Thoracic aorta endothelial cell (primary cell): ENCODE data around the gene SUV39H2. TPM values are rescaled to one million over a fixed set of nuclear protein-coding genes. Genes with fewer than 3 reads are reported as not detected.

Experiments
- total RNA-seq: library from RNA; depleted of rRNA; stranded (reverse); fragments of >200 nt; gene quantifications from 2 replicates; pipeline ENCODE4 v1.2.3, GENCODE V29; 2012

SUV39H2 gene, protein sequence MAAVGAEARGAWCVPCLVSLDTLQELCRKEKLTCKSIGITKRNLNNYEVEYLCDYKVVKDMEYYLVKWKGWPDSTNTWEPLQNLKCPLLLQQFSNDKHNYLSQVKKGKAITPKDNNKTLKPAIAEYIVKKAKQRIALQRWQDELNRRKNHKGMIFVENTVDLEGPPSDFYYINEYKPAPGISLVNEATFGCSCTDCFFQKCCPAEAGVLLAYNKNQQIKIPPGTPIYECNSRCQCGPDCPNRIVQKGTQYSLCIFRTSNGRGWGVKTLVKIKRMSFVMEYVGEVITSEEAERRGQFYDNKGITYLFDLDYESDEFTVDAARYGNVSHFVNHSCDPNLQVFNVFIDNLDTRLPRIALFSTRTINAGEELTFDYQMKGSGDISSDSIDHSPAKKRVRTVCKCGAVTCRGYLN
- total RNA-seq, result 36.7 and 40.5 TPM in 2 replicates

DNA sequence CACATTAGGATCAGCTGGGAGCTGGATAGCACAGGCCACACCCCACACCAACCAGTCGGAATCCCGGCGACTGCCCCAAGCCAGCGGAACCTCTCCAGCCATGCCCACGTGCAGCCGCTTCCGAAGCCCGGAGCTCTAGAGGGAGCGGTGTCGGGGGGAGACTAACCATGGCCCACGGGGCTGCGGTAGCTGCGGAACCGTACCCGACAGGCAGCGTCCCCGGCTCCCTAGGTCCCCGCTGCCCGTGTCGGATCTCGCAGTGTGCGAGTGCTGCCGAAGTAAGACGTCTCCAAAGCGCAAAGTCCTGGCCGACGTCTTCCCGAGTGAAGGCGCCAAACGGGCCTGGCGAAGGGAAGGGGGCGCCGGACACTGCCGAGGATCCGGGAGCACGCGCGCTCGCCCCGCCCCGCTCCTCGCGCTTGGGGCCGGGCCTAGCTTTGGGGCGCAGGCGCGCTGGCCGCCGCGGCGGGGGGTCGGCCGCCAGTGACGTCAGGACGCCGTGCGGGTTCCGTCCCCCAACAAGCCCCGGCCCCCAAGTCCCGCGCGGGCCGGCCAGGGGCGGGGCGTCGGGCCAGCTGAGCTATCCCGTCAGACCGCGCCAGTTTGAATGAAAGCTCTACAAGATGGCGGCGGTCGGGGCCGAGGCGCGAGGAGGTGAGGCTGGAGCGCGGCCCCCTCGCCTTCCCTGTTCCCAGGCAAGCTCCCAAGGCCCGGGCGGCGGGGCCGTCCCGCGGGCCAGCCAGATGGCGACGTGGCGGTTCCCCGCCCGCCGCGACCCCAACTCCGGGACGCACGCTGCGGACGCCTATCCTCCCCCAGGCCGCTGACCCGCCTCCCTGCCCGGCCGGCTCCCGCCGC is at the start of gene SUV39H2:
SUV39H2 (plus strand) TSS at position 601 of the 858 bp plus-strand sequence; CDS start at position 624, 23 bp downstream.

DNA sequence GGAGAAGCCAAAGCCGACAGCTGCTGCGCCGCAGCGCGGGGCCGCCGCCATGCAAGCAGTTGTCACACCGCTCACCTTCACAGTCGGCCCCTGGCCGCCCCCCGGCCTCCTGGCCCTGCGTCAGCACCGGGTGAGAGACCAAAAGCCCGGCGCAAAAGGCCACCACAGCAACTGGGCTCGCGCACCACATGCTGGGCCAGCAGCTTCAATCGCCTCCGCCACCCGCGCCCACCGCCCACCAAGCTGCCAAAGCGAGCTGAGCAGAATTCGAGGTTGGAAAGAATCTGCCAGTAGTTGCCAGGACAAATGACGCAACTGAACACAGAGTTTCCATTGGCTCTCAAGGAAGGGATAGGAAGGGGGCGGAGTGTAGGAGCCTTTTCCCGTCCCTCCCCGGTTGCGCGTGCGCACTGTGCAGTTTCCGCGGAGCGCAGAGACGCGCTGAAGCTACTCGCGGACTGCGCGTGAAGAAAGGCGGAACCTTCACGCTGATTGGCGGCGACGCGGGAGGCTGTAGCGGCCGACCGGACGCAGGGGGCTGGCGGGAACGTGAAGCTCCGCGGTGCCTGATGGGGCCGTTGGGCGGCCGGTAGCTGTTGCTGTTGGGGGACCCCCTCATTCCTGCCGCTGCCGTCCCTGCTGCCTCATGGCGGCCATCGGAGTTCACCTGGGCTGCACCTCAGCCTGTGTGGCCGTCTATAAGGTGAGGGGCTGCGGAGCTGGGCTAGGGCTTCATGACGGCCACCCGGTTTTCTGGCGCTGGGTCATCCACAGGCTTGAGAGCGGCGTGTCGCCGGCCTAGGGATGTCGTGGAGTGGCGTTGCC is 40.7 kb upstream of the SUV39H2 start, which contains the start of the genes CDNF, HSPA14 and MSANTD7:
CDNF (minus strand) TSS at position 281 of the 825 bp plus-strand sequence; CDS start at position 190, 91 bp downstream.
HSPA14 (plus strand) TSS at position 550 of the 825 bp plus-strand sequence; CDS start at position 647, 97 bp downstream.
MSANTD7 (plus strand) TSS at position 550 of the 825 bp plus-strand sequence. CDS start 3,979 bp downstream, outside the sequence.

Other genes starting within 250 kb of the SUV39H2 start
- 338 and 405 TPM in 2 replicates for gene FAM107B, start 104.0 kb upstream of the SUV39H2 start, total RNA-seq
- 0.65 and 1.1 TPM in 2 replicates for gene CDNF, start 40.8 kb upstream of the SUV39H2 start, total RNA-seq
- 25.5 and 27.7 TPM in 2 replicates for gene HSPA14, start 40.6 kb upstream of the SUV39H2 start, total RNA-seq
- gene MSANTD7, start 40.6 kb upstream of the SUV39H2 start, total RNA-seq, result 26.2 and 27.7 TPM in 2 replicates
- 11.8 and 19.3 TPM in 2 replicates for gene DCLRE1C, start 75.2 kb downstream of the SUV39H2 start, total RNA-seq
- gene MEIG1, start 80.5 kb downstream of the SUV39H2 start, total RNA-seq, result 1.1 TPM in 1 of 2 replicates, not detected in the other
- gene OLAH, start 165.1 kb downstream of the SUV39H2 start, total RNA-seq, result not detected in 2 replicates
- 1.7 and 3.3 TPM in 2 replicates for gene ACBD7, start 209.9 kb downstream of the SUV39H2 start, total RNA-seq
- 13.8 and 14.4 TPM in 2 replicates for gene RPP38, start 218.5 kb downstream of the SUV39H2 start, total RNA-seq